Large intestine (tissue), 3 donors: ENCODE data around the gene BICDL1. TPM values are rescaled to one million over a fixed set of nuclear protein-coding genes. Genes with fewer than 3 reads are reported as not detected.
"Not testable (repeated sequence)": the region's sequence is repeated elsewhere in the genome, so short reads cannot be mapped to it uniquely, and the experiment has no call there.

ENCODE experiments used
- DNase-seq, 2 donors: peaks; one replicate each; pipeline versions ENCODE4 v3.0.0 to v3.0.0-alpha.2; 2013
- H3K27ac ChIP-seq: one replicate; pipeline ENCODE4 v1.5.1; 2013; ENCODE audit warnings: low read length
- H3K27me3 ChIP-seq: 2 replicates; pipeline ENCODE4 v1.6.1; 2013; ENCODE audit warnings: low read length; ENCODE audit not compliant: control insufficient read depth, insufficient read depth
- H3K36me3 ChIP-seq: 2 replicates; pipeline ENCODE4 v1.6.1; 2013; ENCODE audit warnings: low read length; ENCODE audit not compliant: control insufficient read depth, insufficient read depth
- H3K4me1 ChIP-seq: one replicate; pipeline ENCODE4 v1.6.1; 2013; ENCODE audit warnings: low read length; ENCODE audit not compliant: control insufficient read depth, insufficient read depth
- H3K4me3 ChIP-seq: one replicate; pipeline ENCODE4 v1.5.1; 2013; ENCODE audit warnings: low read length
- H3K9me3 ChIP-seq: one replicate; pipeline ENCODE4 v1.6.1; 2013; ENCODE audit warnings: mild to moderate bottlenecking, low read depth, low read length, moderate library complexity; ENCODE audit not compliant: control insufficient read depth
- WGBS: methylation state at CpG from one replicate; pipeline ENCODE4 v1.1.5; 2013; ENCODE audit warnings: low lambda C conversion rate; ENCODE audit not compliant: insufficient coverage; 5-methylcytosine and 5-hydroxymethylcytosine counted together
- polyA plus RNA-seq: library from polyadenylated mRNA; unstranded; fragments of 120-200 nt; gene quantifications from one replicate; pipeline ENCODE4 v1.2.1, GENCODE V29; 2013

Gene BICDL1
- polyA plus RNA-seq, 1 donor: 14.9 TPM

GRCh38 chr12:119964929-119965328 is 24.1 kb upstream of the BICDL1 start:
- no peaks in the 10 kb centered on the region for H3K9me3 ChIP-seq
- WGBS: 100% methylated on average over 3 of the region's 6 CpGs
- H3K4me1 ChIP-seq: no peaks in the 10 kb centered on the region
- no peaks in the 10 kb centered on the region for H3K36me3 ChIP-seq
- no peak for DNase-seq
- H3K27me3 ChIP-seq: peaks cover 3% of the 10 kb centered on the region
- H3K4me3 ChIP-seq: no peak overlapping the region
- no peak overlapping the region for H3K27ac ChIP-seq

GRCh38 chr12:119980242-119980641 is 8.8 kb upstream of the BICDL1 start:
- H3K4me3 ChIP-seq: no peak overlapping the region
- DNase-seq: no peak
- no peaks in the 10 kb centered on the region for H3K4me1 ChIP-seq
- no peaks in the 10 kb centered on the region for H3K9me3 ChIP-seq
- H3K27ac ChIP-seq: no peak overlapping the region
- peaks cover 10% of the 10 kb centered on the region for H3K27me3 ChIP-seq
- H3K36me3 ChIP-seq: no peaks in the 10 kb centered on the region
- WGBS: 67% methylated on average over 1 of the region's 1 CpG

- not testable (repeated sequence) for H3K36me3 ChIP-seq
Observed at GRCh38 chr12:119980702-119981101, 8.3 kb upstream of the BICDL1 start.

GRCh38 chr12:119989361-119989730 is 310 bp downstream of the BICDL1 start:
- Histone ChIP-seq H3K4me1 (peaks cover 11% of the 10 kb centered on the region), H3K27me3 (peaks cover 25% of the 10 kb centered on the region), H3K36me3 (no peaks in the 10 kb centered on the region), H3K9me3 (no peaks in the 10 kb centered on the region), H3K4me3 (peak overlapping the region; percentile 37), H3K27ac (peak overlapping the region; percentile 38)
- no CpG with 5 or more reads among the region's 49 CpGs for whole genome bisulfite sequencing
- DNase-seq: peak in 1 of 2 donors; percentile 17

More at GRCh38 chr12:119980702-119981101, 8.3 kb upstream of the BICDL1 start:
- not testable (repeated sequence) for H3K4me1 ChIP-seq, DNase-seq, H3K4me3 ChIP-seq, H3K9me3 ChIP-seq, H3K27ac ChIP-seq
- peaks cover 10% of the 10 kb centered on the region for H3K27me3 ChIP-seq
- WGBS: 100% methylated on average over 1 of the region's 8 CpGs

GRCh38 chr12:119989731-119990381 is 820 bp downstream of the BICDL1 start:
- WGBS: no CpG with 5 or more reads among the region's 79 CpGs
- no peak overlapping the region for H3K27ac ChIP-seq
- DNase-seq: peak; percentile 64 to 78

GRCh38 chr12:119990382-119990874 is 1.4 kb downstream of the BICDL1 start:
- Histone ChIP-seq H3K9me3 (no peaks in the 10 kb centered on the region), H3K4me1 (peaks cover 11% of the 10 kb centered on the region), H3K27ac (no peak overlapping the region), H3K27me3 (peaks cover 25% of the 10 kb centered on the region), H3K36me3 (no peaks in the 10 kb centered on the region), H3K4me3 (peak overlapping the region; percentile 40)
- WGBS: no CpG with 5 or more reads among the region's 12 CpGs
- no peak for DNase-seq

More at GRCh38 chr12:119989731-119990381, 820 bp downstream of the BICDL1 start:
- H3K36me3 ChIP-seq: no peaks in the 10 kb centered on the region
- no peaks in the 10 kb centered on the region for H3K9me3 ChIP-seq
- H3K4me3 ChIP-seq: peak overlapping the region; percentile 40
- peaks cover 25% of the 10 kb centered on the region for H3K27me3 ChIP-seq
- peaks cover 11% of the 10 kb centered on the region for H3K4me1 ChIP-seq

- peaks cover 17% of the 10 kb centered on the region for H3K27me3 ChIP-seq
- H3K36me3 ChIP-seq: no peaks in the 10 kb centered on the region
- no peak overlapping the region for H3K27ac ChIP-seq
- peaks cover 11% of the 10 kb centered on the region for H3K4me1 ChIP-seq
- no peak overlapping the region for H3K4me3 ChIP-seq
- DNase-seq: no peak
- no peaks in the 10 kb centered on the region for H3K9me3 ChIP-seq
- WGBS: no CpG with 5 or more reads among the region's 5 CpGs
Observed at GRCh38 chr12:119992129-119992705, 3.2 kb downstream of the BICDL1 start.

- Histone ChIP-seq H3K36me3 (no peaks in the 10 kb centered on the region), H3K4me3 (no peak overlapping the region), H3K9me3 (no peaks in the 10 kb centered on the region), H3K4me1 (peaks cover 11% of the 10 kb centered on the region), H3K27me3 (peaks cover 16% of the 10 kb centered on the region), H3K27ac (no peak overlapping the region)
- DNase-seq: no peak
- WGBS: 20% methylated on average over 1 of the region's 3 CpGs
Observed at GRCh38 chr12:119994892-119995658, 6.0 kb downstream of the BICDL1 start.

GRCh38 chr12:119996417-119996816 is 7.4 kb downstream of the BICDL1 start:
- WGBS: no CpG with 5 or more reads among the region's 1 CpG
- Histone ChIP-seq H3K36me3 (no peaks in the 10 kb centered on the region), H3K27me3 (peaks cover 2% of the 10 kb centered on the region), H3K27ac (no peak overlapping the region), H3K4me1 (peaks cover 9% of the 10 kb centered on the region), H3K9me3 (no peaks in the 10 kb centered on the region), H3K4me3 (no peak overlapping the region)
- no peak for DNase-seq

GRCh38 chr12:119998471-119999245 is 9.6 kb downstream of the BICDL1 start:
- Histone ChIP-seq H3K27ac (peak overlapping the region; percentile 36), H3K36me3 (no peaks in the 10 kb centered on the region), H3K4me3 (no peak overlapping the region), H3K4me1 (peaks cover 9% of the 10 kb centered on the region), H3K9me3 (no peaks in the 10 kb centered on the region), H3K27me3 (no peaks in the 10 kb centered on the region)
- peak; percentile 46 to 53 for DNase-seq
- 72% methylated on average over 5 of the region's 13 CpGs for WGBS
